HepG2 (cell line): ENCODE results near the gene DUSP7. TPM values are rescaled to one million over a fixed set of nuclear protein-coding genes. Genes with fewer than 3 reads are reported as not detected.

Experiments used
- ATAC-seq: fragments of 200-7000 bp; cut with Tn5 transposase; 3 replicates; pipeline ENCODE4 v1.9.1; 2020; ENCODE audit warnings: mild to moderate bottlenecking, moderate library complexity
- BruUV-seq: library from RNA; stranded (reverse); fragments of 400-500 nt; replicated peaks from 2 replicates; lab custom pipeline; 2021; lab: Mats Ljungman, UMichigan
- CTCF ChIA-PET: fragments of 300-600 bp; formaldehyde crosslinking; extraction: SDS; loops from one replicate; lab custom pipeline; 2021; ENCODE audit warnings: low total read pairs, inconsistent platforms, low intra/inter-chr PET ratio; lab: Yijun Ruan, JAX
- POLR2A ChIA-PET: fragments of 350-600 bp; sonication (Branson Sonifier 250); formaldehyde crosslinking; loops from one replicate; lab custom pipeline; 2020; ENCODE audit warnings: antibody characterized with exemption, inconsistent platforms; lab: Yijun Ruan, JAX
- DNase-seq: peaks from one replicate; pipeline ENCODE4 v3.0.0-alpha.2; 2015; ENCODE audit warnings: low spot score
- FAIRE-seq: peaks from 3 replicates; lab custom pipeline; 2011; peaks lifted over from hg19 to GRCh38; lab: Jason Lieb, UNC
- H2AFZ ChIP-seq: one replicate; pipeline ENCODE4 v1.6.1; 2011; ENCODE audit warnings: low read length, inconsistent platforms
- H3K27ac ChIP-seq: fragments of 300-600 bp; 3 replicates; pipeline ENCODE4 v1.8.0; 2011; ENCODE audit warnings: mixed run types, mild to moderate bottlenecking, mixed read lengths, low read length, inconsistent platforms; ENCODE audit not compliant: insufficient read depth; ENCODE audit errors: extremely low read length
- H3K27me3 ChIP-seq, 2 experiments: fragments of 200-600 bp in 1 of 2; 2 replicates in 1 of 2; 3 replicates in 1 of 2; pipeline versions ENCODE4 v1.6.0 to v1.8.0; 2011; ENCODE audit warnings: low read length in 2 of 2, mild to moderate bottlenecking in 2 of 2, moderate library complexity in 2 of 2, inconsistent platforms in 1 of 2; ENCODE audit not compliant: insufficient read depth in 2 of 2, control insufficient read depth in 1 of 2
- H3K36me3 ChIP-seq, 2 experiments: fragments of 200-600 bp in 1 of 2; replicated peaks in 1 of 2; 2 replicates in 1 of 2; 3 replicates in 1 of 2; pipeline versions ENCODE4 v1.5.1 to v1.8.0; 2011; ENCODE audit warnings: low read length in 2 of 2, inconsistent platforms in 1 of 2; ENCODE audit not compliant: insufficient read depth in 2 of 2, control insufficient read depth in 1 of 2
- H3K4me1 ChIP-seq: 2 replicates; pipeline ENCODE4 v1.5.1; 2012; ENCODE audit warnings: low read length, inconsistent platforms; ENCODE audit not compliant: insufficient read depth
- H3K4me2 ChIP-seq: 2 replicates; pipeline ENCODE4 v1.6.0; 2011; ENCODE audit warnings: low read depth, low read length, inconsistent platforms
- H3K4me3 ChIP-seq, 3 experiments: fragments of 200-600 bp in 1 of 3; sonication (generic), shearing (Covaris generic) in 1 of 3; replicated peaks in 1 of 3; 2 replicates each; pipeline ENCODE4 v1.5.1; 2011 to 2016; ENCODE audit warnings: low read length in 3 of 3, inconsistent platforms in 2 of 3, low read depth in 2 of 3, mild to moderate bottlenecking in 2 of 3, control low read depth in 1 of 3, mixed read lengths in 1 of 3; ENCODE audit not compliant: insufficient read depth in 1 of 3
- H3K79me2 ChIP-seq: one replicate; pipeline ENCODE4 v1.6.1; 2011; ENCODE audit warnings: low read length, inconsistent platforms; ENCODE audit not compliant: insufficient read depth
- H3K9ac ChIP-seq: 2 replicates; pipeline ENCODE4 v1.6.0; 2011; ENCODE audit warnings: mild to moderate bottlenecking, low read depth, low read length, inconsistent platforms; ENCODE audit not compliant: insufficient read depth
- H3K9me3 ChIP-seq: 2 replicates; pipeline ENCODE4 v1.5.1; 2012; ENCODE audit warnings: mild to moderate bottlenecking, low read length
- H4K20me1 ChIP-seq: 2 replicates; pipeline ENCODE4 v1.6.0; 2011; ENCODE audit warnings: inconsistent platforms, mild to moderate bottlenecking, low read length, moderate library complexity; ENCODE audit not compliant: insufficient read depth
- BRD4 ChIP-seq: sonication (generic); formaldehyde crosslinking; IDR thresholded peaks from 2 replicates; pipeline ENCODE4 v1.4.0; 2020; ENCODE audit warnings: missing genetic modification reagents
- CEBPG ChIP-seq: IDR thresholded peaks from 2 replicates; pipeline ENCODE4 v1.6.1; 2016
- HOXA7 ChIP-seq: sonication (generic); formaldehyde crosslinking; IDR thresholded peaks from 2 replicates; pipeline ENCODE4 v1.8.1; 2022; ENCODE audit warnings: mild to moderate bottlenecking, missing genetic modification reagents, moderate library complexity
- MIER3 ChIP-seq: IDR thresholded peaks from 2 replicates; pipeline ENCODE4 v1.6.1; 2016; ENCODE audit warnings: missing compliant biosample characterization, borderline replicate concordance
- PRPF4 ChIP-seq: fragments of 200-400 bp; formaldehyde crosslinking; IDR thresholded peaks from 2 replicates; pipeline ENCODE4 v1.6.1; 2016; ENCODE audit warnings: low read length, low read depth; ENCODE audit not compliant: poor library complexity, severe bottlenecking
- SP5 ChIP-seq: IDR thresholded peaks from 2 replicates; pipeline ENCODE4 v1.6.1; 2016; ENCODE audit warnings: low read depth, borderline replicate concordance
- TCF7L2 ChIP-seq: IDR thresholded peaks from 2 replicates; pipeline ENCODE4 v1.6.1; 2011; ENCODE audit warnings: mild to moderate bottlenecking, low read depth, low read length, moderate library complexity
- XBP1 ChIP-seq: sonication (generic); formaldehyde crosslinking; IDR thresholded peaks from 2 replicates; pipeline ENCODE4 v1.5.0; 2020; ENCODE audit warnings: missing genetic modification reagents
- ZFP36 ChIP-seq: fragments of 150-350 bp; IDR thresholded peaks from 2 replicates; pipeline ENCODE4 v1.6.1; 2018; ENCODE audit warnings: borderline replicate concordance, low read length, low read depth; ENCODE audit not compliant: partially characterized antibody
- ZNF205 ChIP-seq: IDR thresholded peaks from 2 replicates; pipeline ENCODE4 v1.6.1; 2018; ENCODE audit warnings: missing biosample characterization, missing genetic modification reagents
- ZNF251 ChIP-seq: sonication (generic); formaldehyde crosslinking; IDR thresholded peaks from 2 replicates; pipeline ENCODE4 v1.9.0; 2021; ENCODE audit warnings: mild to moderate bottlenecking, missing genetic modification reagents
- ZNF557 ChIP-seq: sonication (generic); formaldehyde crosslinking; IDR thresholded peaks from 2 replicates; pipeline ENCODE4 v1.4.0; 2020; ENCODE audit warnings: missing genetic modification reagents
- ZSCAN30 ChIP-seq: sonication (generic); formaldehyde crosslinking; IDR thresholded peaks from 2 replicates; pipeline ENCODE4 v1.5.0; 2020; ENCODE audit warnings: mild to moderate bottlenecking, missing genetic modification reagents
- WGBS: methylation state at CpG from one replicate; pipeline ENCODE4 v1.1.6; 2017; ENCODE audit warnings: low lambda C conversion rate; 5-methylcytosine and 5-hydroxymethylcytosine counted together
- in situ Hi-C: cut with HindIII; loops from 2 replicates; pipeline ENCODE4 v1.10.0; 2017; ENCODE audit warnings: low pct_unique_long_range_greater_than_20kb; ENCODE audit not compliant: extremely low pct_ligation_motif_present
- intact Hi-C: fragments of 100-400 bp; cut with micrococcal nuclease; formaldehyde crosslinking; loops from one replicate; pipeline ENCODE4 v1.10.0; 2022; ENCODE audit not compliant: unreplicated experiment
- polyA plus RNA-seq, 8 experiments: library from polyadenylated mRNA; depleted of rRNA in 3 of 8; stranded (reverse) in 7 of 8; unstranded in 1 of 8; fragments of >200 nt; fragmentation: Illumina TruSeq in 4 of 8; extraction: Trizol in 4 of 8; gene quantifications; 2 replicates each; pipeline versions ENCODE4 v1.2.1 to v1.2.3, GENCODE V29; 2011 to 2016; ENCODE audit warnings: low read depth in 4 of 8, missing spikeins in 1 of 8, mixed read lengths in 1 of 8; ENCODE audit not compliant: insufficient read depth in 1 of 8
- total RNA-seq, 5 experiments: library from RNA; depleted of rRNA; stranded (reverse); fragments of >200 nt; fragmentation: Illumina TruSeq; extraction: Trizol; gene quantifications; 2 replicates each; pipeline ENCODE4 v1.2.3, GENCODE V29; 2016; ENCODE audit warnings: low read depth in 1 of 5
- TF ChIP-seq, protein P1 (sequence below): sonication (generic); formaldehyde crosslinking; conservative IDR thresholded peaks from 2 replicates; pipeline ENCODE4 v1.8.0; 2022; ENCODE audit warnings: mild to moderate bottlenecking, moderate library complexity, missing genetic modification reagents
- TF ChIP-seq, protein P2 (sequence below): sonication (generic); formaldehyde crosslinking; conservative IDR thresholded peaks from 2 replicates; pipeline ENCODE4 v1.8.0; 2022; ENCODE audit warnings: missing genetic modification reagents
- TF ChIP-seq, protein P3 (sequence below): sonication (generic); formaldehyde crosslinking; IDR thresholded peaks from 2 replicates; pipeline ENCODE4 v1.8.1; 2023; ENCODE audit warnings: missing genetic modification reagents, inconsistent platforms, borderline replicate concordance
- TF ChIP-seq, protein P4 (sequence below): sonication (generic); formaldehyde crosslinking; IDR thresholded peaks from 2 replicates; pipeline ENCODE4 v1.4.0; 2020; ENCODE audit warnings: mild to moderate bottlenecking, missing genetic modification reagents

The DUSP7 gene
- total and polyA plus RNA-seq, 2 of the 13 experiments (the other 11 are each of a cell fraction or from before 2014, with no cell fraction given): 6.6 to 8.8 TPM

DNA sequence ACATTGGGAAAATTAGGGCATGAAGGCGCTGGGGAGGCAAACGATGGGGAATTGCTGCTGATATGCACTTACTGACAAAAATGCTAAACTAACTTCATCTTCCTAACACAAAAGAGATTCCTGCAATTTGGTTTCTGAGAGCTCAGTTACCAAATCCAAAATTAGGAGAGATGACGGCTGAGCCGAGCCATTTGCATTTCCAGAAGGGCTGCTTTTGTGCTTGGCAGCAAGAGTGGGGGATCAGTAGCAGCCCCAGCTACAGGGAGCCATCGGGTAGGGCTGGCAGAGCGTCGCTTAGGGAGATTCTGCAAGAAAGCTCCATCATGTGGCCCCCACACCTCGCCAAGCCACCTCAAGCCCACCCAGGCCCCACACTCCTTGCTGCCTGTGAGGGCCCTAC, 16.1 kb upstream of the DUSP7 start:
- peaks cover 1 to 20% of the 10 kb centered on the region in 2 experiments; a peak in 4 of 5 replicates for H3K36me3 ChIP-seq
- no peak for ATAC-seq
- TF ChIP-seq PRPF4 (no peak), ZFP36 (no peak), HOXA7 (CRISPR knock-in tag) (no peak), SP5 (CRISPR knock-in tag) (no peak), ZNF251 (CRISPR knock-in tag) (no peak), XBP1 (no peak), CEBPG (no peak), ZNF205 (CRISPR knock-in tag) (no peak), BRD4 (CRISPR knock-in tag) (no peak), TCF7L2 (no peak), ZNF557 (CRISPR knock-in tag) (no peak), MIER3 (no peak), ZSCAN30 (CRISPR knock-in tag) (no peak)
- TF ChIP-seq, protein P1, sequence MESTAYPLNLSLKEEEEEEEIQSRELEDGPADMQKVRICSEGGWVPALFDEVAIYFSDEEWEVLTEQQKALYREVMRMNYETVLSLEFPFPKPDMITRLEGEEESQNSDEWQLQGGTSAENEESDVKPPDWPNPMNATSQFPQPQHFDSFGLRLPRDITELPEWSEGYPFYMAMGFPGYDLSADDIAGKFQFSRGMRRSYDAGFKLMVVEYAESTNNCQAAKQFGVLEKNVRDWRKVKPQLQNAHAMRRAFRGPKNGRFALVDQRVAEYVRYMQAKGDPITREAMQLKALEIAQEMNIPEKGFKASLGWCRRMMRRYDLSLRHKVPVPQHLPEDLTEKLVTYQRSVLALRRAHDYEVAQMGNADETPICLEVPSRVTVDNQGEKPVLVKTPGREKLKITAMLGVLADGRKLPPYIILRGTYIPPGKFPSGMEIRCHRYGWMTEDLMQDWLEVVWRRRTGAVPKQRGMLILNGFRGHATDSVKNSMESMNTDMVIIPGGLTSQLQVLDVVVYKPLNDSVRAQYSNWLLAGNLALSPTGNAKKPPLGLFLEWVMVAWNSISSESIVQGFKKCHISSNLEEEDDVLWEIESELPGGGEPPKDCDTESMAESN: no peak
- TF ChIP-seq, protein P2, sequence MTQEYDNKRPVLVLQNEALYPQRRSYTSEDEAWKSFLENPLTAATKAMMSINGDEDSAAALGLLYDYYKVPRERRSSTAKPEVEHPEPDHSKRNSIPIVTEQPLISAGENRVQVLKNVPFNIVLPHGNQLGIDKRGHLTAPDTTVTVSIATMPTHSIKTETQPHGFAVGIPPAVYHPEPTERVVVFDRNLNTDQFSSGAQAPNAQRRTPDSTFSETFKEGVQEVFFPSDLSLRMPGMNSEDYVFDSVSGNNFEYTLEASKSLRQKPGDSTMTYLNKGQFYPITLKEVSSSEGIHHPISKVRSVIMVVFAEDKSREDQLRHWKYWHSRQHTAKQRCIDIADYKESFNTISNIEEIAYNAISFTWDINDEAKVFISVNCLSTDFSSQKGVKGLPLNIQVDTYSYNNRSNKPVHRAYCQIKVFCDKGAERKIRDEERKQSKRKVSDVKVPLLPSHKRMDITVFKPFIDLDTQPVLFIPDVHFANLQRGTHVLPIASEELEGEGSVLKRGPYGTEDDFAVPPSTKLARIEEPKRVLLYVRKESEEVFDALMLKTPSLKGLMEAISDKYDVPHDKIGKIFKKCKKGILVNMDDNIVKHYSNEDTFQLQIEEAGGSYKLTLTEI (CRISPR knock-in tag): no peak
- TF ChIP-seq, protein P3, sequence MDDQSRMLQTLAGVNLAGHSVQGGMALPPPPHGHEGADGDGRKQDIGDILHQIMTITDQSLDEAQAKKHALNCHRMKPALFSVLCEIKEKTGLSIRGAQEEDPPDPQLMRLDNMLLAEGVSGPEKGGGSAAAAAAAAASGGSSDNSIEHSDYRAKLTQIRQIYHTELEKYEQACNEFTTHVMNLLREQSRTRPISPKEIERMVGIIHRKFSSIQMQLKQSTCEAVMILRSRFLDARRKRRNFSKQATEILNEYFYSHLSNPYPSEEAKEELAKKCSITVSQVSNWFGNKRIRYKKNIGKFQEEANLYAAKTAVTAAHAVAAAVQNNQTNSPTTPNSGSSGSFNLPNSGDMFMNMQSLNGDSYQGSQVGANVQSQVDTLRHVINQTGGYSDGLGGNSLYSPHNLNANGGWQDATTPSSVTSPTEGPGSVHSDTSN (CRISPR knock-in tag): no peak
- TF ChIP-seq, protein P4, sequence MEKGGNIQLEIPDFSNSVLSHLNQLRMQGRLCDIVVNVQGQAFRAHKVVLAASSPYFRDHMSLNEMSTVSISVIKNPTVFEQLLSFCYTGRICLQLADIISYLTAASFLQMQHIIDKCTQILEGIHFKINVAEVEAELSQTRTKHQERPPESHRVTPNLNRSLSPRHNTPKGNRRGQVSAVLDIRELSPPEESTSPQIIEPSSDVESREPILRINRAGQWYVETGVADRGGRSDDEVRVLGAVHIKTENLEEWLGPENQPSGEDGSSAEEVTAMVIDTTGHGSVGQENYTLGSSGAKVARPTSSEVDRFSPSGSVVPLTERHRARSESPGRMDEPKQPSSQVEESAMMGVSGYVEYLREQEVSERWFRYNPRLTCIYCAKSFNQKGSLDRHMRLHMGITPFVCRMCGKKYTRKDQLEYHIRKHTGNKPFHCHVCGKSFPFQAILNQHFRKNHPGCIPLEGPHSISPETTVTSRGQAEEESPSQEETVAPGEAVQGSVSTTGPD: no peak
- TF ChIP-seq, all 625 proteins: peak for 0
- no peak overlapping the region for H3K9ac ChIP-seq
- H3K9me3 ChIP-seq: no peaks in the 10 kb centered on the region
- in situ Hi-C loops (no loop called here), intact Hi-C loops (no loop called here)
- no peak overlapping the region for H3K4me2 ChIP-seq
- WGBS: 97% methylated on average over 7 of the region's 8 CpGs
- CTCF ChIA-PET: no interaction called here
- no peak overlapping the region for H3K27ac ChIP-seq
- H3K4me1 ChIP-seq: peaks cover 14% of the 10 kb centered on the region
- DNase-seq (no peak), FAIRE-seq (no peak)
- H3K27me3 ChIP-seq: no peaks in the 10 kb centered on the region
- no peaks in the 10 kb centered on the region for H4K20me1 ChIP-seq
- no TSS peak for BruUV-seq
- POLR2A ChIA-PET: no interaction called here
- H3K4me3 ChIP-seq: no peak overlapping the region
- no peaks in the 10 kb centered on the region for H3K79me2 ChIP-seq
- H2AFZ ChIP-seq: no peak overlapping the region
